Astrocyte (in vitro differentiated cells and primary cell): ENCODE data around the gene DYNLT1. TPM values are rescaled to one million over a fixed set of nuclear protein-coding genes. Genes with fewer than 3 reads are reported as not detected.

Experiments
- DNase-seq: peaks from one replicate; pipeline ENCODE4 v3.0.0-alpha.2; 2010; ENCODE audit warnings: low read depth
- FAIRE-seq: peaks from 2 replicates; lab custom pipeline; 2011; peaks lifted over from hg19 to GRCh38; lab: Jason Lieb, UNC
- H2AFZ ChIP-seq: 2 replicates; pipeline ENCODE4 v1.6.0; 2012; ENCODE audit warnings: low read depth, low read length, inconsistent platforms
- H3K27ac ChIP-seq: 2 replicates; pipeline ENCODE4 v1.5.1; 2011; ENCODE audit warnings: low read depth, low read length, inconsistent platforms
- H3K27me3 ChIP-seq: 2 replicates; pipeline ENCODE4 v1.6.0; 2011; ENCODE audit warnings: low read length, inconsistent platforms; ENCODE audit not compliant: insufficient read depth
- H3K36me3 ChIP-seq: 2 replicates; pipeline ENCODE4 v1.5.1; 2011; ENCODE audit warnings: low read length, inconsistent platforms; ENCODE audit not compliant: insufficient read depth
- H3K4me1 ChIP-seq: 2 replicates; pipeline ENCODE4 v1.5.1; 2011; ENCODE audit warnings: low read length, inconsistent platforms; ENCODE audit not compliant: insufficient read depth
- H3K4me2 ChIP-seq: 2 replicates; pipeline ENCODE4 v1.6.0; 2012; ENCODE audit warnings: low read length, inconsistent platforms
- H3K4me3 ChIP-seq: 2 replicates; pipeline ENCODE4 v1.5.1; 2011; ENCODE audit warnings: low read depth, mild to moderate bottlenecking, low read length, inconsistent platforms; ENCODE audit not compliant: insufficient read depth
- H3K79me2 ChIP-seq: 2 replicates; pipeline ENCODE4 v1.6.0; 2012; ENCODE audit warnings: mild to moderate bottlenecking, low read length, inconsistent platforms; ENCODE audit not compliant: insufficient read depth
- H3K9ac ChIP-seq: 2 replicates; pipeline ENCODE4 v1.6.0; 2012; ENCODE audit warnings: mild to moderate bottlenecking, low read length, inconsistent platforms
- H3K9me3 ChIP-seq: 2 replicates; pipeline ENCODE4 v1.5.1; 2012; ENCODE audit warnings: low read depth, mild to moderate bottlenecking, low read length, inconsistent platforms; ENCODE audit not compliant: insufficient read depth
- H4K20me1 ChIP-seq: 2 replicates; pipeline ENCODE4 v1.6.0; 2012; ENCODE audit warnings: low read length, inconsistent platforms; ENCODE audit not compliant: insufficient read depth
- H3K27ac Mint-ChIP-seq: one replicate; pipeline ENCODE4 v1.8.0; 2021; ENCODE audit warnings: mild to moderate bottlenecking, mixed read lengths; ENCODE audit not compliant: unreplicated experiment
- H3K27me3 Mint-ChIP-seq: one replicate; pipeline ENCODE4 v1.8.0; 2021; ENCODE audit warnings: low read depth, mixed read lengths; ENCODE audit not compliant: unreplicated experiment
- H3K36me3 Mint-ChIP-seq: one replicate; pipeline ENCODE4 v1.8.0; 2021; ENCODE audit warnings: low read depth, mixed read lengths; ENCODE audit not compliant: unreplicated experiment
- H3K4me1 Mint-ChIP-seq: one replicate; pipeline ENCODE4 v1.8.0; 2021; ENCODE audit warnings: low read depth, mixed read lengths; ENCODE audit not compliant: unreplicated experiment
- H3K4me3 Mint-ChIP-seq: one replicate; pipeline ENCODE4 v1.8.0; 2021; ENCODE audit warnings: mild to moderate bottlenecking, moderate library complexity, mixed read lengths; ENCODE audit not compliant: unreplicated experiment
- H3K9me3 Mint-ChIP-seq: one replicate; pipeline ENCODE4 v1.8.0; 2021; ENCODE audit warnings: mild to moderate bottlenecking, mixed read lengths; ENCODE audit not compliant: unreplicated experiment
- CTCF ChIP-seq: IDR thresholded peaks from 2 replicates; pipeline ENCODE4 v1.5.1; 2011; ENCODE audit warnings: low read depth, mild to moderate bottlenecking, inconsistent platforms, low read length, moderate library complexity; ENCODE audit not compliant: insufficient read depth
- EZH2 ChIP-seq: IDR thresholded peaks from 2 replicates; pipeline ENCODE4 v1.6.1; 2012; ENCODE audit warnings: mild to moderate bottlenecking, low read length, inconsistent platforms; ENCODE audit not compliant: insufficient read depth
- total RNA-seq: library from RNA; stranded (reverse); gene quantifications from 2 replicates; pipeline ENCODE4 v1.2.1, GENCODE V29; 2021

DYNLT1 gene
- total RNA-seq, 1 donor from 2014 or later: 169 TPM

DNA sequence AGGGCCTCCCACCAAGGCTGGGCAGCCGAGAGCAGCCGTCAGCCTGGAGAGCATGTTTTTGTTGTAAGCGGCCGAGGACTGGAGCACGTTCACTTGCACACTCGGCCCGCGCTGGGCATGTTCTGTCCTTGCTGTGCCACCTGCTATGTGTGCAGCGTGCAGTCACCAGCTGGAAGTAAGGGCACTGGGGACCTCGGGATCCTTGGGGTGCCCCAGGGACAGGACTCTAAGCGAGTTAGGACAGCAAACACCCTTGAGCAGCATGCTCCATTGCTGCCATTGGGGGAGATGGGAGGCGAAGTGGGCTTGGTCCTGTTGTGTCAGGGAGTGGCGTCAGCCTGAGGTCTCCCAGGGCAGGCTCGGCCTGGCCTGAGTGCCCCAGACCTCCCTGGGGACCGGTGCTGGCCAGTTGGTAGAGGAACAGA lies 18.6 kb downstream of the DYNLT1 start:
- Mint-ChIP-seq H3K4me3 (no peak overlapping the region), H3K36me3 (peaks cover 32% of the 10 kb centered on the region), H3K27me3 (no peaks in the 10 kb centered on the region), H3K27ac (no peak overlapping the region), H3K9me3 (no peaks in the 10 kb centered on the region), H3K4me1 (peaks cover 11% of the 10 kb centered on the region)
- no peak overlapping the region for H2AFZ ChIP-seq
- peaks cover 3% of the 10 kb centered on the region for H3K79me2 ChIP-seq
- TF ChIP-seq EZH2 (no peak), CTCF (no peak)
- no peak overlapping the region for H3K9ac ChIP-seq
- no peaks in the 10 kb centered on the region for H3K9me3 ChIP-seq
- H3K4me1 ChIP-seq: peaks cover 2% of the 10 kb centered on the region
- no peaks in the 10 kb centered on the region for H3K27me3 ChIP-seq
- H4K20me1 ChIP-seq: peaks cover 35% of the 10 kb centered on the region
- no peak for DNase-seq
- FAIRE-seq: no peak
- H3K4me3 ChIP-seq: no peak overlapping the region
- H3K4me2 ChIP-seq: no peak overlapping the region
- H3K36me3 ChIP-seq: peaks cover 31% of the 10 kb centered on the region
- no peak overlapping the region for H3K27ac ChIP-seq

DNA sequence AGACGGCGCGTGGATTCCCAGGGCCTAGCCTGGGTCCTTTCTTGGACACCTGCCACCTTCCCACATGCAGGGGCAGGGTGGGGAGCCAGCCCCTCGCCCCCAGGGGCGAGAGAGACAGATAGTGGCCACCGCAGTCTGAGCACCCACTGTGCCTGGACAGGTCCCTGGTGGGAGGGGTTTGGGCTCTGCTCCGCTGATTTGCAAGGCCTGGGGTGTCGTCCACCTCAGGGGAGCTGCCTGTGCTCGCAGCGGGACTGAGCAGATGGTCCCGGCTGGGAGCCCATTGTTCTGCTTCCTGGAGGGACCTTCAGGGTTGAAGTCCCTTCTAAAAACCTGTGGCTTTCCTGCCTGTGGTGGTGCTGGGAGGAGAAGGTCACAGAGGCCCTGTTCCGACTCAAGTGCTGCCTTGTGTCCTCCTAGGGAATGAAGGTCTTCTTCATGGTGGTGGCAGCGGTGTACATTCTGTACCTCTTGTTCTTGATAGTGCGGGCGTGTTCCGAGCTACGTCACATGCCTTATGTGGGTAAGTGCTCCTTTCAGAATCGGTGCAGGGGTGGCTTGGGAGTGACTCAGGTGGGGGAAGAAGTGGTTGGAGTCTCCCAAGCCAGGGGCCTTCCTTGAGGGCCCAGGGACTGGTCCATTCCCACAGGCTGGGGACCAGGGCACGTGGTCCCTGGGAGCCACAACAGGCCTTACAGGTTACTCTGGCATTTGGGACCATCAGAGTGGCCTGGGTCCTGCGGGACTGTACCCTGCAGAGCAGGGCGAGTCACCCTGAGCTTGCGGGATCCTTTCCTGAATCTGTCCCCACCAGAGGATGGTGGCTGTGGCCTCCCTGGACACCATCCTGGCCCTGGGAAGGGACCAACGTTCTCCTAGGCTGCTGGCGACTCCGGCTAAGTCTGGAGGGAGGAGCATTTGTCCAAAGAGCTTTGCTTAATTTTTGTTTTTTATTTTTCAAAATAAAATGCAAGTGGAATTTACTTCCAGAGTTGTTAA lies 19.6 kb downstream of the DYNLT1 start:
- no peak overlapping the region for H3K9ac ChIP-seq
- Mint-ChIP-seq H3K4me1 (peaks cover 10% of the 10 kb centered on the region), H3K9me3 (no peaks in the 10 kb centered on the region), H3K27me3 (no peaks in the 10 kb centered on the region), H3K4me3 (no peak overlapping the region), H3K36me3 (peaks cover 38% of the 10 kb centered on the region), H3K27ac (peak overlapping the region; percentile 12)
- DNase-seq: no peak
- H4K20me1 ChIP-seq: peaks cover 33% of the 10 kb centered on the region
- no peak overlapping the region for H3K27ac ChIP-seq
- TF ChIP-seq CTCF (no peak), EZH2 (no peak)
- peaks cover 3% of the 10 kb centered on the region for H3K79me2 ChIP-seq
- H2AFZ ChIP-seq: no peak overlapping the region
- no peak overlapping the region for H3K4me2 ChIP-seq
- FAIRE-seq: no peak
- no peaks in the 10 kb centered on the region for H3K9me3 ChIP-seq
- H3K27me3 ChIP-seq: no peaks in the 10 kb centered on the region
- peaks cover 30% of the 10 kb centered on the region for H3K36me3 ChIP-seq
- no peaks in the 10 kb centered on the region for H3K4me1 ChIP-seq
- no peak overlapping the region for H3K4me3 ChIP-seq
